Lower leg skin (tissue), 3 donors: Measurements from ENCODE around the gene TMUB2.

Source experiments
- POLR2A ChIP-seq, 2 donors: fragments of 450-650 bp; IDR thresholded peaks; one replicate each; pipeline ENCODE4 v1.6.1; 2016 to 2017; ENCODE audit warnings: antibody characterized with exemption in 2 of 2, mild to moderate bottlenecking in 1 of 2, moderate library complexity in 1 of 2
- TF ChIP-seq, protein P1 (sequence below), 3 donors: fragments of 450-650 bp; IDR thresholded peaks; one replicate each; pipeline ENCODE4 v1.5.1; 2016; ENCODE audit warnings: antibody characterized with exemption in 3 of 3, mild to moderate bottlenecking in 3 of 3, moderate library complexity in 2 of 3

DNA sequence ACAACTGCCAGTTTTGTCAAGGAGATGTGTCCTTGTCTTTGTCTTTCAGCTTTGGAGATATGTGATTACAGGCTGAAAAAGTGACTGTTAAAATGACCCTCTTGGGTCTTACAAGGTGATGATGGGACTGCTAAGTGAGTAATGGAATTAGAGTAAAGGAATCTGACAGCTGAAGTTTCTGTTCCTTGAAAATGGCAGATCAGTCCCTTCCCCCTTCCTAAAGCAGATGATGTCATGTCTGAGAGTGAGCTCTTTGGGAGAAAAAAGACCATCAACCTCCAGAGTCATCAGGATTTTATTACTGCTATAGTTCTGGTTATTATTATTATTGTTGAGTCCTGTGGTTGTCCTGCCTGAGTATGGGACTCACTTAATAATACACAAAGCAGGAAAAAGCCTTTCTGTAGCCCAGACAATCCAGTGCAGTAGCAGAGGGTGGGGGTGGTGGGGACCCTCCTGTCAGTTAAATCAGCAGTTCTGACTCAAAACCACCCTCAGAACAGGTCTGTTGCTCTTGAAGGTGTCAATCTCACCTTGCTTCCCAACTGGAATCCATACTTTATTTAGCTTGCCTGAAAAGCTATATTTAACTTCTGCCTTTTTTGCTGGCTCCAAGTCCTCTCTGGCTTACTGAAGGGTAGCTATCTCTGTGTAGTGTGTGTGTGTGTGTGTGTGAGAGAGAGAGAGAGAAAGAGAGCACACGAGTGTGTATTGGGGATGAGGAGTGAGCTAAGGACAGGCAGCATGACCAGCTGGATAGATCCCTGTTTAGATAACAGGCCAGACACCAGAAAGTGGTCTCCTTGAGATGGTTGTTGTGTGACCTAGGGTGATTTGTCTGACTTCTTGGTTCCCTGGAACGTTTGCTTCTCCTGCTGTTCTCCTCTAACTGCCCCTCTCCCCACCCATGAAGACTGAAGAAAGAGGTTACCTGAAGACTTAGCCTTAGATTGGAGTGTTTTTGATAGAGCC lies 40.1 kb upstream of the TMUB2 start:
- TF ChIP-seq, protein P1, sequence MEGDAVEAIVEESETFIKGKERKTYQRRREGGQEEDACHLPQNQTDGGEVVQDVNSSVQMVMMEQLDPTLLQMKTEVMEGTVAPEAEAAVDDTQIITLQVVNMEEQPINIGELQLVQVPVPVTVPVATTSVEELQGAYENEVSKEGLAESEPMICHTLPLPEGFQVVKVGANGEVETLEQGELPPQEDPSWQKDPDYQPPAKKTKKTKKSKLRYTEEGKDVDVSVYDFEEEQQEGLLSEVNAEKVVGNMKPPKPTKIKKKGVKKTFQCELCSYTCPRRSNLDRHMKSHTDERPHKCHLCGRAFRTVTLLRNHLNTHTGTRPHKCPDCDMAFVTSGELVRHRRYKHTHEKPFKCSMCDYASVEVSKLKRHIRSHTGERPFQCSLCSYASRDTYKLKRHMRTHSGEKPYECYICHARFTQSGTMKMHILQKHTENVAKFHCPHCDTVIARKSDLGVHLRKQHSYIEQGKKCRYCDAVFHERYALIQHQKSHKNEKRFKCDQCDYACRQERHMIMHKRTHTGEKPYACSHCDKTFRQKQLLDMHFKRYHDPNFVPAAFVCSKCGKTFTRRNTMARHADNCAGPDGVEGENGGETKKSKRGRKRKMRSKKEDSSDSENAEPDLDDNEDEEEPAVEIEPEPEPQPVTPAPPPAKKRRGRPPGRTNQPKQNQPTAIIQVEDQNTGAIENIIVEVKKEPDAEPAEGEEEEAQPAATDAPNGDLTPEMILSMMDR (IDR thresholded peaks at IDR 0.05), result no peak
- TF ChIP-seq POLR2A (IDR thresholded peaks at IDR 0.05), result no peak
